ENCODE results near the gene COL19A1.

GRCh38 chr6:69974193-69974592 is 107.8 kb downstream of the COL19A1 start:
- no peak for TF ChIP-seq CTCF (IDR thresholded peaks at IDR 0.05; ENCODE audit: insufficient read depth, low read length, poor library complexity, severe bottlenecking)
- TF ChIP-seq EZH2phosphoT487 (conservative IDR thresholded peaks at IDR 0.05; ENCODE audit: low read length) = no peak

All from SU-DHL-6 (cell line).